ENCODE measurements around the gene CFHR1.

The CFHR1 gene

GRCh38 chr1:196877964-196878363, 58.4 kb downstream of the CFHR1 start:
- no peak for DNase-seq
